GM18868 (cell line): Measurements from ENCODE around the gene SH3BP5L.
"Not testable (repeated sequence)": the region's sequence is repeated elsewhere in the genome, so short reads cannot be mapped to it uniquely, and the experiment has no call there.

Experiments used
- ATAC-seq: cut with Tn5 transposase; IDR thresholded peaks from one replicate; pipeline ENCODE4 v1.9.1; 2021; ENCODE audit warnings: mild to moderate bottlenecking, moderate library complexity; ENCODE audit not compliant: unreplicated experiment

Gene SH3BP5L

DNA sequence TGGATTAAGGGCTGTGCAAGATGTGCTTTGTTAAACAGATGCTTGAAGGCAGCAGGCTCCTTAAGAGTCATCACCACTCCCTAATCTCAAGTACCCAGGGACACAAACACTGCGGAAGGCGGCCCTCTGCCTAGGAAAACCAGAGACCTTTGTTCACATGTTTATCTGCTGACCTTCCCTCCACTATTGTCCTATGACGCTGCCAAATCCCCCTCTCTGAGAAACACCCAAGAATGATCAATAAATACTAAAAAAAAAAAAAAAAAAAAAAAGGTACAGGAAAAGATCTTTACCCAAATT is 5.0 kb upstream of the SH3BP5L start:
- ATAC-seq, result not testable (repeated sequence)

DNA sequence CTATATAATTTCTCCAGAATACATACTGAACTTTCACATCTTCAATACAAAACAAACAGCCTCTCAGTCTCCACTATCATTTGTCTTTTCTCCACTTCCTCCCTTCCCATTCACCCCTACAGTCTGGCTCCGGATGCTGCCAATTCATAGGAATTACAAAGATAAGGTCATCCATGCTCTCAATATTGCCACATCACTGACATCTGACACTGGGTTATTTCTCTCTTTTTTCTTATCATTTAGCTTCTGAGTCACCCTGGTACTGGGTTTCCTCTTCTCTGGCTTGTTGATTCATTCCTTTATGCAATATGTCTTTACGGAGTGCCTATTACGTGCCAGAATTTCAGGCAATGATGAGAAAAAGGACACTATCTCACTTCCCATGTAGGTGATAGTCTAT is 3.1 kb upstream of the SH3BP5L start:
- no peak for ATAC-seq

DNA sequence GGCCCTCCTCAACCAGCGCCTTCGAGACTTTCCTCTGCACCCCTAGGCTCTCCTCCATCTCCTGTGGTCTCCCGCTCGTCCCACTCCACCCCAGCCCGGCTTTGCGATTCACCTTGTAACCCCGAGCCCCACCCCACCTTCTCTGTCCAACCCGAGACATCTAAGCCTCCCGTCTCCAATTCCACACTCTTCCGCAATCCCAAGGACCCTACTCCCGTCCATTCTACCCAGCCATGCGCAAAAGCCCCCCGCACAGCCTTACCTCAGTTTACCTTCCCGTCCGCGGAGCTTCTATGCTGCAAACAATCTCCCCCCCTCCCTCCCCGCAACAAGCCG is 174 bp downstream of the SH3BP5L start:
- peak; percentile 0 for ATAC-seq

DNA sequence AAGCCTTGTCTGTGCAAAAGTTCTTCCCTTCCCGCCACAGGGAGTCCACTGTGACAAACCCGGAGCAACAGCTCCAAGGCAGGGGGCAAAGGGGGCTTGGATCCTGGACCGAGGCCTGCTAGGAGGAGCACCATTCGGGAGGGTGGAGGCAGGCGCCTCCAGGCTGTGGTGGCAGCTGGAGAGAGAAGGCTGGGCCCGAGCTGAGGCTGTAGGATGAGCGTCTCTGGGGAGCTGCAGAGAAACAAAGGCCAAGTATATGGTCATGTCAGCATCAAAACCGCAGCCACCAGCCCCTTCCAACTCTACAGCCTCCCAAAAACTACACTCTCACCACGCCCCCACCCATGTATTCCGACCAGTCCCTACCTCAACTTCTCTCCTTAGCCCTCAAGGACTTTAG is 579 bp downstream of the SH3BP5L start:
- no peak for ATAC-seq

DNA sequence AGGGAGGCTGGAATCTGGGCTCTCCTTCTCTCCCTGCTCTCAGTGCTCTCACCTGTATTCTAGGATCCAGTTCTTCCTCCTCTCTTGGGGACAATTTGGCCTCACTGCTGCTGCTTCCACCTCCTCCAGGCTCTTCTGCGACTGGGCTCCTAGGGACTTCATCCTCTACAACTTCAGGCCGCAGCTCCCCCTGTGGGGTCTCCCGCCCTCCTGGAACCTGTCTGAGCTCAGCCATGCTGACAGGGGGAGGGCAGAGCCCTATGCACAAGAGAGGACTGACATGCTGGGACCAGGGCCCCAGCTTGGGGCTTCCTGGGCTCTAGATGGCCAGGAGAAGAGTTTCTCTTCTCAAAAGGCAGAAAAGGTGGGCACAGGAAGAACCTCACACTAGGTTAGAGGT is 1.0 kb downstream of the SH3BP5L start:
- no peak for ATAC-seq

DNA sequence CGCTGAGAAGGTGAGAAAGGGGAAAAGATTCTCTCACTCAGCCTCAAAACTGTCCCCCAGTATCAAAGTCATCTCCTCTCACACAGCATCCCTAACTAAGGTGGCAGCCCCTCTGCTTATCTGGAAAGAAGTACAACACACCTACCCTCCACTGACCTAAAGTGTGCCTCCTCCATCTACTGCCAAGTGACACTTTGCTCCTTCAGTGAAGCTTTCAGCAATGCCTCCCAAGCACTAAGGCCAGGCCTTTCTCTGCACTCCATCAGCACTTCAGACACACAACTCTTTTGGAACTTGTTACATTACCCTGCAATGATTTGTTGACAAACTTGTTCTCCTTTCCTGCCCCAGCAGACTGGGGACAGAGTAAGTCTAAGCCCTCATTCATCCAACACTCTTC is 1.4 kb downstream of the SH3BP5L start:
- ATAC-seq, result no peak

DNA sequence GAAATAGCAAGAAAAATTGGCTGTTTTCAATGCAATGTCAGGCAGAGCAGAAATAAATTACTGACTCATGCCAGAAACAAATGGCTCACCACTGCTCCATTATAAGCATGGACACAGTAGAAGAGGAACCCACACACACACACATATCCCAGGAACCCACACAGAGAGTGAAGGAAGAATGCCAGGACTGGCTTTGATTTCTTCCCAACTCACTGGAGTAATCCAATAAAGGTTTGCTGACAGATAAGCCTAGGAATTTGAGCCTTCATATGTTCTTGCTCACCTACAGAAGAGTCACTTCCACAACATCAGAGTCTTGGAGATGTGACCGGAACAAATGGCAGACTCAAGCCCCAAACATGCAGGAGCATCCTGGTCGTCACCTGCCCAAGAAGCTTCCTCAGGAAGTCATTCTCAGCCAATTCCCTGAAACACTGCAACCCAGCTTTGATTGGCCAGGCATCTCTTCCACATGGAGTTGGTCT is 2.2 kb downstream of the SH3BP5L start:
- ATAC-seq, result no peak

DNA sequence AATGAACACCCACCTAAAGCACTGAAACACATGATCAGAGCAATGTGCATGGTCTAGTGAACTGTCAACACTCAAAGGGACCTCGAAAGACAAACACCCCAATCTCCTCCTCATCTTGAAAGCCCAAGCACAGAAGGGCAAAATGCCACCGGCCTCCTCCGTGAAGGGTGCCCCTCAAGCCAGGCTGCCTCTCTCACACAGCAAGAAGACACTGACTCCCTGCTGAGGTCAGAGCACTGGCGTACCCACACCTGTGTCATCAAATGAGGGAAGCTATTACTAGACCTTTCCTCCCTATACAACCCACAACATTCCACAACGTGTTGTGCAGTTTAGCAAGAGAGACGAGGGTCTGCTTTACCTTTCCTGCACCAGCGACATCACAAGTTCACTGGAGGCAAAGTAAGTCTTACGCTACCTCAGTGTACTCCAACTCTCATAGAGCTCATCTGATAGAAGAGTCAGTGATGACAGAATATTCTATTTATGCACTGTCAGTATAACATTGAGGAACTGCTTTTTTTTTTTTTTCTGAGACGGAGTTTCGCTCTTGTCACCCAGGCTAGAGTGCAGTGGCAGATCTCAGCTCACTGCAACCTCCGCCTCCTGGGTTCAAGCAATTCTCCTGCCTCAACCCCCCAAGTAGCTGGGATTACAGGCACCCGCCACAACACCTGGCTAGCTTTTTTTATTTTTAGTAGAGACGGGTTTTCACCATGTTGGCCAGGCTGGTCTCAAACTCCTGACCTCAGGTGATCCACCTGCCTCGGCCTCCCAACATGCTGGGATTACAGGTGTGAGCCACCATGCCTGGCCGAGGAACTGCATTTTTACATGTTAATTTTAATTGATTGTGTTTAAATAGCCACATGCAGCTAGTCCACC is 3.3 kb downstream of the SH3BP5L start:
- peak; percentile 39 for ATAC-seq

DNA sequence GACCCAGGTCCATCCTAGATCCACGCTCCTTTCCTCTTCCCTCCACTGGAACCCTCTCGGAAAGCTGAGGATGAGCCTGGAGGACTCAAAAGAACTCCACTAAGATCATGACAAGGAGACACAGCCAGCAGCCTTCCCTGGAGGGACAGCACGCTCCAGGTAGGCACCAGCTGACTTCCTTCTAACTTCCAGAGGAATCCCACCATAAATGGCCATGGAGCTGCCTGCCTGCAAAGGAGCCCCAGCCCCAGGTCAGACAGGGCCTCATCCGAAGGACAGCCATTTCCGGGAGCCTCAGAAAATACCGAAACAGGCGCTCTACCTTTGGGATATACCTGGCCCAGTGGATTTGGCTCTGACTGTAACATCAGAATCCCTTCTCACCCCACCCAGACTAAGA is 4.1 kb downstream of the SH3BP5L start:
- no peak for ATAC-seq

DNA sequence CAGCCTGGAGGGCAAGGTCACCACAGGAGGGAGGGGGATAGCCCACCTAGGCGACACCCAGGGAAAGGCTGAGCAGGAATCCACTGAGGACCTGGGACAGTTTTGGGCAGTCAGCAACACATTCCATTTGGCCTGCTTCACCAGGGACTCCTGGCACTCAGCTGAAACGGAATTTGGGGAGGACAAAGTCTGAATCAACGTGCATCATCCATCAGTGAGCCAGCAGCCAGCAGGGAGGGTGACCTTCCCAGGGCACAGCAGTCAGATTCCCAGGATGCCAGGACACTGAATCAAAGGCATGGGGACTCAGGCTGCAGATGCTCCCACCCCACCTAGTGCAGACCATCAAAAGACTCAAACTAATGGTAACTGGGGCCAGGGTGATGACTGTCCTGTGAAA is 4.6 kb downstream of the SH3BP5L start:
- ATAC-seq, result no peak

DNA sequence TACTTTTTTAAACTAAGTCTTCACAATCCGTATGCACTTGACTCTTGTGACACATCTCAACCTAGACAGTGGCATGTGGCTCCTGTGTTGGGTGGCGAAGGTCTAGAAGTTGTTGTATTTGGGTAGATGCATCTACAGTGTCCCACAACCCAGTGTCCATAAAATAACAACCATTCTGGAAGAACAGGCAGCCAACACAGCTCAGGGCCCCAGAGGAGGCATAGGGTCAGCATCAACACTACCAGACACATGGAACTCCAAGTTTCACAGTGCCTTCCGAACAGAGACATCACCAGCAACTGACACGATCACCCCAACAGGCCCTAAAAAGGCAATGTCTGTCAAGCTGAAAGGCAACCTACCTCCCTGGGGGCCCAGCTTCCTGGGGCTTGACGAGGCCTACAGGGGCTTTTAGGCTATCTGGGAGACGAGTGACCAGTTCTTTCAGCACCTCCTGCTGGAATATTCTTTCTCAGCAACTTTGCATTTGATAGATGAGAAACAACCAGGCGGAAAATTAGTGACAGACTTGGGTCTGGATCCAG is 5.6 kb downstream of the SH3BP5L start:
- ATAC-seq, result no peak

DNA sequence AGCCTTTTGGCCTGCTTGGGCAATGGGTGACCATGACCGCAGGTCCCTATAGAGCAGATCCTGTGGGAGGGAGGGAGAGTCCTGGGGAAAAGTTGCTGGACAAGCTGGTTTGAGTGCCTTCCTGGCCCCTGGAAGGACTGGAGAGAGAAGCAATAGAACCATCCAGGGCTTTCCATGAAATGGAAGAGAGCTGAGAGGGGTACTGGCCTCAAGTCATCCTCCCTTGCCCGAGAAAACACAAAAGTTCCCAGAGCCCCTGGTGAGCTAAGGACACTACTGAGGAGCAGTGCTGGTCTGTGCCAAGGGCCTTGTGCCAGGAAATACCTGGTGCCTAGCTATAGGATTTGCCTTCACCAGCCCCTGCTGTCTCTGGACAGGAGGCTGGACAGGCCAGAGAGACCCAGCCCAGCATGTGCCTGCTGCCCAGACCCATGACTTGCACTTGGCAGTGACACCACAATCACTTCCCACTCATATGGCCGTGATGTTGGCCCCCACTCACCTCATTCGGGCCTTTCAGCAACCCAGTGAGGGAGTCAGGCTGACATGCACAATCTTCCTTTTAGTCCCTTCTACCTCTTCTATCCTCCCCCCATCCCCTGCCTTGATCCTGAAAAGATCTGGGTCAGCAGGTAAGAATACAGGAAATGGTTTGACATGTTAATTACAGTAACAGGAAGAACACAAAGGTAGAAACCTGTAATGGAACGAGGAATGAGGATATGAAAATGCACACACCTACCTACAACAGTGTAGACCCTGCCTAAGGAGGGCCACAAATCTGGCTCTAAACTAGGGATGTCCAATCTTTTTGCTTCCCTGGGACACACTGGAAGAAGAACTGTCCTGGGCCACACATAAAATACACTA is 7.0 kb downstream of the SH3BP5L start:
- ATAC-seq, result peak; percentile 36

DNA sequence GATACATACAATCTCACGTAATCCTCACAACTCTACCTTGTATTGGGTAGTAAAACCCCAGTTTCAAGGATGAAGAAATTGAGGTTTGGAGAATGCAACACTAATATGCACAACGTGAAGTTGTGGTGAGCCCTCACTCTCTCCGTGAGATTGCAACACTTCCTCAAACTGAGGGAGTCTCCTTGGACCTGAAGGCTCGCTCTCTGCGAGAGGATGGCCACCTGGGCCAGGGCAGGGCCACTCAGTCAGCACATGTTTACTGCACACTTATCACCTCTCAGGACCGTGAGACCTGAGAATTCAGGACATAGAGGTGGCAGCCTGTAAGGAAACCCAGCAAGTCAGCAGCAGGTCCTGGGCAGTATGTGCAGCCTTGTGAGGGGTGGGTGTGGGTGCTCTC is 8.7 kb downstream of the SH3BP5L start:
- no peak for ATAC-seq

DNA sequence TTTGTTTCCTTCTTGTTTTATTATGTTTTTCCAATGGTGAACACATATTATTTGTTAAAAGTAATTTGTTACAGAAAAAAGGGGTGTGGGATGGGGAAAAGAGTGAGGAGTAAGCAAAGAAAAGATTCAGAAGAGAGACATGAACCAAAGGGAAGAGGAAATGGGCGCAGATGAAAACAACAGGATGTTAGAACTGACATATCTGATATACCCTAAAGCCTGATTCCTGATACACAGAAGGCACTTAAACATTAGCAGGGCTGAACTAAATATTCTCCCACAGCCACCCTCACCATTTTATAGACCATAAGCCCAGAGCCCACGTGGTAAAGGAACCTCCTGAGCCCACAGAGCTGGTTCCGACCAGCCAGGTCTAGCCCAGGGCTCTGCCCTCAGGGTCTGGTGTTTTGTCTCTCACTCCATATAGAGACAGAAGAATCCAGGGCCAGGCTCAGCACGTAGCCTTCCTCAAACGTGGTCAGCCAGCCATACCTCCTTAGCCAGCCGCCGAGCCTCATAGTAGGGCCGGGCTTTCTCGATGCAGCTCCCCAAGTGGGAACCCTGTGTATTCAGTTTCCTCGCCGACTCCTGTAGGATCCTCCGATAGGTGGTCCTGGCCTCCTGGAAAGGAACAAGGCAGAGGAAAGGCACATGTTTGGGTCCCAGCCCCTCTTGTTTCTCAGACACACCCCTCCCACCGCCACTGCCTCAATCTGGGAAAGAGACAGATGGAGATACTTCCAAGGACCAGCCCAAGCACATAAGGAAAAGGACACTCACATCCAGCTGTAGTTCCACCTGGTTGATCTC is 9.5 kb downstream of the SH3BP5L start:
- ATAC-seq, result no peak

DNA sequence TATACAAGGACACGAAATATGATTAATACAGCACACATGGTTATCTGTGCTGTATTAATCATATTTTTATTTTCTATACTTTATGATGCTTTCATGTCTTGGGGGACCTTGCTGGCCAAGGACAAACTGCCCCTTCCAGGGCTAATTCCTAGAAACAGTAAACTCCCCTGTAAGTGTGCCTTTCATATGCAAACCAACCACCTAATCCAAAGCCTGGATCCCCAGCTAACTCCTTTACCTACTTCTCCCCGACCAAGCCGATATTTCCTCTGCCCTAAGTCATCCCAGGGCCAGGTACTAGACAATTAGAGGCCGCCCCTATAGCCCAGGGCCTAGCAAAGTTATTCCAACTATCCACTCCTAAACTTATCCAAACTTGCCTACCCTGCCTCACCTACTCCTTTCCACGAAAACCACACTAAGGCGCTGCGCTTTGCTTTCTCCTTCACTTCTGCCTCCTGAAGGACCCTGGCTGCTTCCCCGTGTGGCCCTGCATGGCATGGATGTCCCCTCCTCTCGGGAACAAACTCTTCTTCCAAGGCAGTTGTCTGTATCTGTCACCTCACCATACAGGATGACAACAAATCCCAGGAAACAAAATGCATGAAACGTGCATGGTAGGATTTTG is 10.2 kb downstream of the SH3BP5L start:
- ATAC-seq, result no peak

DNA sequence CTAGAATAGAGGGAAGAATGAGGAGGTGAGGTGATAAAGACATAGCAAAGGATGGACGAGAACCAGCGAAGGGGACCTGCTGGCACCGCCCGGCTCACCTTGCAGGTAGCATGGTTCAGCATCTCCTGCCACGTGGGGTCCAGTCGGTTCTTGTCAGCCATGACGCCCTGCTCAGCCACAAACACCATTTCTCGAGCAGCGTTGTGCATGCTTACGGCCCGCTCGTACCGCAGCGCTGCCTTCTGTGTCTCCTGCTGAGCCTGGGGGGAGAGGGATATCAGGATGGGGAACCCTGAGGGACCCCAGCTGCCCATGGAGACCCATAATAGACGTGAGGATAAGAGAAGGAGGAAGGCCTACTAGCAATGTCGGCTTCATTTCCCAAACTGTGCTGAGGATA is 11.4 kb downstream of the SH3BP5L start:
- no peak for ATAC-seq

DNA sequence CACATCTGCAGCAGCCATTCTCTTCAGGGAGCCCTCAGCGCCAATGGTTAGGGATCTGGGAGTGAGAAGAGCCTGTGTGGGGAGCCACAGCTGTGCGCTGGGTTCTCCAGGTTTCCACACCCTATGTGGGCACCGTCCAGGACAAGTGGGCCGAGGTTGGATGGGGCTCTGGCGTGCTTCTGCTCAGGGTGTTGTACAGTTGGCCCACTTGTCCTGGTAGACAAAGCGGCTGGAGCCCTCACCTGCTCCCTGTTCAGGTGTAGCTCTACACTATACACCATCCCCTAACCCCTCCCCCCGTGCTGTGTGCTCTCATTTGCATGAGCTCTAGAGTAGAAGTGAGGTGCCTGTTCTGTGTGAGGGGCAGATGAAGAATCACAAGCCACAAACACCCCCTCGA is 12.2 kb downstream of the SH3BP5L start:
- ATAC-seq, result no peak

DNA sequence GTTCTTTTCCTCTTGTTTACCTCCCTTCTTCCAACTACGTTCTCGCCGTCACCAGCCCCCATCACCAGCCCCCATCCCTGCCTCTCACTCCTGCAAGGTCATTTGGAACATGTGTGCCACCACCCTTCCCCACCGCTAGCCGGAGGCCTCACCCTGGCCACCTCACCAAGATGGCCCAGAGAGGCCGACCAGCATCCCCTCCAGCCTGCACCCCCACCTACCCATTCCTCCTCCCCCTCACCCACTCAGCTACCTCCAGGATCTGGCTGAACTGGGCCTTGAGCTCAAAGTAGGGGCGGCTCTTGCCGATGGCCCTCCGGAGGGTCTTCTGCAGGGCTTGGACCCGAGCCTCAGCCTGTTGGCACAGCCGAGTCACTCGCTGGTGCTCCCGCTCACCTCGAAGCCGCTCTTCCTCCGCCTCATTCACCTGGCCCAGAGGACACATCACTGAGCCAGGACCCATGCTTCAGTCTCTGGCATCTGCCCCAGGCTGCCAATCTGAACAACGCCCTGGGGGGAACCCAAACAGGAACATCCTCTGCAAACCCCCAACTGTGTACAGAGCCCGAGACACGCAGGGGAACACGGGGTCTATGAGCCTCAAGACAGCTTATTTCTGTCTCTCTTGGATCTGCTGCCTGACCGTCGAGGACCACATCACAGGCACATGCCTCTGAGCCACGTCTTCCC is 12.8 kb downstream of the SH3BP5L start:
- ATAC-seq, result no peak

DNA sequence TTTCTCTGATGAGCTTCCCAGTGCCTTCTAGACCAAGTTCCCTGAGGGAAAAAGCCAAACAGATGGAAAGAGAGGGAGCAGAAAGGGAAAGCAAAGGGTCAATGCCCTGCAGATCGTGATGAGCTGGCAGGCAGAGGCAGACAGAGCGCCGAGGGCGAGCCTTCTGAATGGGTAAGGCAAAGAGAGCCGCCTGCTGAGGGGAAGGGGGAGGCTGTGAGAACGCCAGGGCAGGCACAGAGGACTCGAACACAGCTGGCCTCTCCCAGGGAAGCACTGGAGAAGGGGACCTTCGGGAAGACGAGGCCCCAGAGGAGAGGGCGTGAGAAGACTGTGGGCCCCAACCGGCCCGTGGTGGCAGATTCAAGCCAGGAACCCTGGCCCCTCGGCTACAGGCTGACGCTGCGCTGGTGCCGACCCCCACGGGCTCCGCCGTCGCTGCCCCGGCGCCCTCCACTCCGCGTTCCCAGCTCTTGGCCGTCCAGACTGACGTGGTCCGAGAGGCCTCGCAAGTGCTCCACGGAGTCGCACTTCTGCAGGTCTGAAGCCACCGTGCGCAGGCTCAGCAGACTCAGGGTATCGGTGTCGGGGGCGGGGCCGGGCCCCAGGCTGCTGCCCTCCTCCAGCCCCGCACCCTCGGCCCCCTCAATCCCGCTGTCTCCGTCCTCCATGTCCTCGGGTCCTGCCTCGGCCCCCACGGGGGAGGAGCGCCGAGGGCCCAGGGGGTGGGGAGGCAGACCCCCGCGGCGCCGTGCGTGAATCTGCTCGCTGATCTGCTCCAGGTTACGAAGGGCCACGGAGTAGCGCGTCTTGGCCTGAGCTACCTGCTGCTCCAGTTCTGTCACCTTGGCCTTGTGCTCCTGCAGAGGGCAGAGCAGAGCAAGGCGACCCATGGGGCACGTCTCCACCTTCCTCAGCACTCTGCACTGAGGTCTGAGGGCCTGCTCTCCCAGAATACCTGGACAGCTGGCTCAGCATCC is 13.9 kb downstream of the SH3BP5L start:
- no peak for ATAC-seq
